Colonic mucosa (tissue), 4 donors: ENCODE results near the gene CST3. TPM values are rescaled to one million over a fixed set of nuclear protein-coding genes. Genes with fewer than 3 reads are reported as not detected.
A peak's percentile ranks its signal among the peaks of the same experiment; 100 is the strongest.

Source experiments
- DNase-seq: peaks from one replicate; pipeline ENCODE4 v3.0.0-alpha.2; 2020
- H3K27ac ChIP-seq: fragments of 200-600 bp; one replicate; pipeline ENCODE4 v1.8.0; 2021
- H3K27me3 ChIP-seq: fragments of 200-600 bp; one replicate; pipeline ENCODE4 v1.8.0; 2021
- H3K36me3 ChIP-seq: fragments of 200-600 bp; one replicate; pipeline ENCODE4 v1.8.0; 2021
- H3K4me1 ChIP-seq: fragments of 200-600 bp; one replicate; pipeline ENCODE4 v1.8.0; 2021; ENCODE audit warnings: mild to moderate bottlenecking
- H3K4me3 ChIP-seq: fragments of 200-600 bp; one replicate; pipeline ENCODE4 v1.8.0; 2021
- H3K9ac ChIP-seq, 2 donors: one replicate each; pipeline ENCODE4 v1.7.0; 2013; ENCODE audit warnings: control low read depth in 2 of 2, low read depth in 2 of 2, low read length in 2 of 2
- H3K9me3 ChIP-seq: fragments of 200-600 bp; one replicate; pipeline ENCODE4 v1.8.0; 2021
- CTCF ChIP-seq: fragments of 200-600 bp; IDR thresholded peaks from one replicate; pipeline ENCODE4 v1.8.0; 2022; ENCODE audit warnings: antibody characterized with exemption, mild to moderate bottlenecking
- intact Hi-C: fragments of 100-400 bp; cut with DNase I; formaldehyde crosslinking; loops from one replicate; pipeline ENCODE4 v1.14.1; 2022
- total RNA-seq, 2 donors: library from RNA; stranded (reverse); fragmentation: NEBNext Ultra II Directional in 1 of 2; extraction: Animal tissue kit (Norgen Biotek cat#: 25700) in 1 of 2; gene quantifications; one replicate each; pipeline ENCODE4 v1.2.1, GENCODE V29; 2021
- donor health status: healthy.
- donor health status: DM: no; HTN: no; CAD: no.
- donor health status: DM: no; HTN: no; CAD: no.

CST3 gene
- total RNA-seq, 2 donors from 2014 or later, result 606 to 666 TPM

GRCh38 chr20:23612396-23612795 is 25.4 kb downstream of the CST3 start:
- no peak for DNase-seq
- Histone ChIP-seq H3K27me3 (no peaks in the 10 kb centered on the region), H3K4me3 (no peak overlapping the region), H3K4me1 (no peaks in the 10 kb centered on the region), H3K9me3 (no peaks in the 10 kb centered on the region), H3K36me3 (no peaks in the 10 kb centered on the region), H3K9ac (no peak overlapping the region), H3K27ac (no peak overlapping the region)
- intact Hi-C loops, result no loop called here
- no peak for TF ChIP-seq CTCF

DNA sequence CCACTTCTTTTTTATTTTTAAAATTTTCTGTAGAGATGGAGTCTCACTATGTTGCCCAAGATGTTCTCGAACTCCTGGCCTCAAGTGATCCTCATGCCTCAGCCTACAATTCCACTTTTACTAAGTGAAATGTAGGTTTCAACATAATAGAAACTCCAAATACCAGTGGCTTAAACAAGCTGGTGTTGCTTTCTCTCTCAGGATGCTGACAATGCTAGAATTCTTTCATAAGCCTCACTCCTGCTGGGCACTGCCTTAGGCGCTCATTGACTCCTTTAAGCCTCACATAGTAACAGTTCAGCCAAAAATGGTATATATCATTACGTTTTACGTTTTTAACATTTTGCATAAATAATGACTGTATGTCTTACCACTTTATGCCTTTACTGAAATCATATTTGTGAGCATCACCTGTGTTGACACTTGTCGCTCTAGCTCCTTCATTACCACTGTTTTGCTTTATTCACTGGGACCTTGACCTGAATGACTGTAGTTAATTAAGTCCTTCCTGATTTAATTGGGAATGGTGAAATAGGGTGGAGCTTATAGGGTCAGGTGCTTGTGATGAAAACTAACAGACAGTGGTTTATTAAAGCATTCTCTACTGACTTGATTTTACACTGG is 28.2 kb downstream of the CST3 start:
- no peak for DNase-seq
- H3K9me3 ChIP-seq, result no peaks in the 10 kb centered on the region
- H3K9ac ChIP-seq, result no peak overlapping the region
- intact Hi-C loops, result loop anchor here (5.0 kb wide), 1 partner anchor 167 kb away; no protein-coding TSS in a partner anchor
- no peaks in the 10 kb centered on the region for H3K4me1 ChIP-seq
- no peaks in the 10 kb centered on the region for H3K27me3 ChIP-seq
- no peak for TF ChIP-seq CTCF
- no peak overlapping the region for H3K4me3 ChIP-seq
- H3K36me3 ChIP-seq, result no peaks in the 10 kb centered on the region
- no peak overlapping the region for H3K27ac ChIP-seq

- Histone ChIP-seq H3K9ac (no peak overlapping the region), H3K4me1 (no peaks in the 10 kb centered on the region), H3K27me3 (no peaks in the 10 kb centered on the region), H3K36me3 (no peaks in the 10 kb centered on the region), H3K4me3 (no peak overlapping the region), H3K9me3 (no peaks in the 10 kb centered on the region), H3K27ac (no peak overlapping the region)
- intact Hi-C loops, result loop anchor here (5.0 kb wide), 1 partner anchor 166 kb away; no protein-coding TSS in a partner anchor
- peak; percentile 10 for DNase-seq
- TF ChIP-seq CTCF, result no peak
Measured at GRCh38 chr20:23608251-23608846, 29.4 kb downstream of the CST3 start.

DNA sequence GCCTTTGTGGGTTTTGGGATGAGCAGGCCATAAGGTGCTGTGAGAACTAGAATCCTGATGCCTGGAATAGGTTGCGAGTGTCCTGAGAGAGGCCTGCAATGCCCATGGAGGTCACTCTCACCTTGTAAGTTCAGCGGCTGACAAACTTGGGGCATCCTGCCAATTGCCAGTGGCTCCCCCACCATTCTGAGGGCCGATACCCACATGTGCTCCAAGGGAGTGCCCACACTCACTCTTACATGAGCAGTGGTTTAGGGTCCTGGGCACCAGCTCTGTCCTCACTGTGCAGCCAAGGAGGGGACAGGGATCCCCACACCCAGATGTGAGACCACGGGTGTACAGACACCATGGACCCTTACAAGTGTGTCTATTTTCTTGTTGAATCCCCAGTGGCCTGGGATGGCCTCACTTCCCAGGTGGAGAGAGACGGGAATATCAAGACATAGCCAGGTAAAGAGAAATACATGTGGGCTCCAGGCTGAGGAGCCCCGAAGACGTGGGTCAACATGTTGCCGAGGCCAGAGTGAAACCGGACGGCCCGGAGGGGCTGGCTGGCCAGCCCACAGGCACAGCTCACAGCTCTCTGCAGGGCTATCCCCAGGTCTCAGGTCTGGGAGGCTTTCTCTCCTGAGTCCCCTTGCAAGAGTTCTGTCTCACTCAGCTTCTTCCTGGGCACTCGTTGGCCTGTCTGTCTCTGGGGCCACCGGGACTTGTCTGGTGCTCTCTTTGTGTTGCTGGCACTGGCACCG is 30.1 kb downstream of the CST3 start:
- intact Hi-C loops, result loop anchor here (5.0 kb wide), 1 partner anchor 165 kb away; no protein-coding TSS in a partner anchor
- no peak for TF ChIP-seq CTCF

GRCh38 chr20:23606652-23607049 is 31.1 kb downstream of the CST3 start:
- H3K4me3 ChIP-seq, result no peak overlapping the region
- no peaks in the 10 kb centered on the region for H3K27me3 ChIP-seq
- peak; percentile 82 for DNase-seq
- intact Hi-C loops, result loop anchor here (5.0 kb wide), 1 partner anchor 164 kb away; no protein-coding TSS in a partner anchor
- no peaks in the 10 kb centered on the region for H3K9me3 ChIP-seq
- TF ChIP-seq CTCF, result peak; percentile 86
- H3K9ac ChIP-seq, result no peak overlapping the region
- no peaks in the 10 kb centered on the region for H3K4me1 ChIP-seq
- no peaks in the 10 kb centered on the region for H3K36me3 ChIP-seq
- no peak overlapping the region for H3K27ac ChIP-seq

More for the DNA sequence above, 30.1 kb downstream of the CST3 start:
- Histone ChIP-seq H3K36me3 (no peaks in the 10 kb centered on the region), H3K9ac (no peak overlapping the region), H3K9me3 (no peaks in the 10 kb centered on the region), H3K4me1 (no peaks in the 10 kb centered on the region), H3K4me3 (no peak overlapping the region), H3K27me3 (no peaks in the 10 kb centered on the region), H3K27ac (no peak overlapping the region)
- peak; percentile 14 for DNase-seq
